GM12864 (cell line): ENCODE results near the gene WDR37.

Experiments used
- DNase-seq: peaks from one replicate; pipeline ENCODE4 v3.0.0-alpha.2; 2011; ENCODE audit warnings: low read depth
- H3K4me3 ChIP-seq: 2 replicates; pipeline ENCODE4 v1.5.1; 2011; ENCODE audit warnings: mild to moderate bottlenecking, low read depth, low read length, control low read depth
- TF ChIP-seq, protein P1 (sequence below): IDR thresholded peaks from 2 replicates; pipeline ENCODE4 v1.5.1; 2011; ENCODE audit warnings: low read depth, mild to moderate bottlenecking, moderate library complexity, low read length, control low read depth, inconsistent platforms; ENCODE audit errors: missing control alignments

WDR37 gene

DNA sequence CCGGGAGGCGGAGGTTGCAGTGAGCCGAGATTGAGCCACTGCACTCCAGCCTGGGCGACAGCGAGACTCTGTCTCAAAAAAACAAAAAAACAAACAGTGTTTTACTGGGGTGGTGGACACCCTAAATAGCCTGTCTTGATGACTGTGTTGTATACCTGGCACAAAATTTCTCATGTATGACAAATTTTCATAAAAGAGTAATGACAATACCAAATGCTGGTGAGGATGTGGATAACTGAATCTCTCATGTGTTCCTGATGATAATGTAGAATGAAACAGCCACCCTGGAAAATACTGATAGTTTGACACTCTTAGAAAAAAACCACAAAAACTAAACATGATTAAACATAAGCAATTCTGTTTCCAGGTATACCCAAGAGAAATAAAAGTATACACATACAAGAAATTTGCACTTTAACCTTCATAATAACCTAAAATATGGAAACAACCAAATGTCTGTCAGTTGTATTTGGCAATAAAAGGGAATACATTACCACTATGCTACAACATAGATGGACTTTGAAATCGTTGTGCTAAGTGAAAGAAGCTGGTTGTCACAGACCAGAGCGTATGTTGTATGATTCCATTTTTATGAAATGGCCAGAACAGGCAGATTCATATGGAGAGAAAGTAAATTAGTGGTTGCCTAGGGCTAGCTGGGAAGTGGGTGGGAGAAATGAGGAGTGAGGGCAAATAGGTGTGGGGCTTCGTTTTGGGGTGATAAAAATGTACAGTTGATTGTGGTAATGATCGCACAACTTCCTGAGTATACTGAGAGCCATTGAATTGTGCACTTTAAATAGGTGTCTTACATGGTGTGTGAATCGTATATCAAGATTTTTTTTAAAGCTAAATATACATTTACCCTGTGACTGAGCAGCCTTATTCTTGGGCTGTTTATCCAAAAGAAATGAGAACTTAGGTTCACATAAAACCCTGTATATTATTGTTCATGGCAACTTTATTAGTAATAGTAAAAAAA, 12.5 kb downstream of the WDR37 start:
- H3K4me3 ChIP-seq = no peak overlapping the region
- DNase-seq = no peak
- TF ChIP-seq, protein P1, sequence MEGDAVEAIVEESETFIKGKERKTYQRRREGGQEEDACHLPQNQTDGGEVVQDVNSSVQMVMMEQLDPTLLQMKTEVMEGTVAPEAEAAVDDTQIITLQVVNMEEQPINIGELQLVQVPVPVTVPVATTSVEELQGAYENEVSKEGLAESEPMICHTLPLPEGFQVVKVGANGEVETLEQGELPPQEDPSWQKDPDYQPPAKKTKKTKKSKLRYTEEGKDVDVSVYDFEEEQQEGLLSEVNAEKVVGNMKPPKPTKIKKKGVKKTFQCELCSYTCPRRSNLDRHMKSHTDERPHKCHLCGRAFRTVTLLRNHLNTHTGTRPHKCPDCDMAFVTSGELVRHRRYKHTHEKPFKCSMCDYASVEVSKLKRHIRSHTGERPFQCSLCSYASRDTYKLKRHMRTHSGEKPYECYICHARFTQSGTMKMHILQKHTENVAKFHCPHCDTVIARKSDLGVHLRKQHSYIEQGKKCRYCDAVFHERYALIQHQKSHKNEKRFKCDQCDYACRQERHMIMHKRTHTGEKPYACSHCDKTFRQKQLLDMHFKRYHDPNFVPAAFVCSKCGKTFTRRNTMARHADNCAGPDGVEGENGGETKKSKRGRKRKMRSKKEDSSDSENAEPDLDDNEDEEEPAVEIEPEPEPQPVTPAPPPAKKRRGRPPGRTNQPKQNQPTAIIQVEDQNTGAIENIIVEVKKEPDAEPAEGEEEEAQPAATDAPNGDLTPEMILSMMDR = no peak

DNA sequence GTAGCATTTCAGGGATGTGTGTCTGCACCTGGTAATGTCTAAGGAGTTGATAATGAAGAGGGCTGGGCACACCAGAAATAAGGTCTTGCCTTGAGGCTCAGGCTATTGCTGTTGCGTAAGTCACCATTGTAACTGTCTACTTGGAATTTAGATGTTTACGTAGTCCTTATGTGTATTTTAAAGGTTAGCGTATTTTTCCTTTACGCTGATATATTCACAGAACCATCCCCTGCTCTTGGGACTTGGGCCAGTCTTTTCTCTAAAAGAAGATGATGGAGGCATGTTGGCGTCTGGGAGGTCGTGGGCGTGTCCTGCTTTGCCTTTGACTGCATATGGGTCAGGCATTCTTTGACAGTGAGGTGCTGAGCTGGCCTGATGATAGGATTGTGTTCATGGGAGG, 14.7 kb downstream of the WDR37 start:
- no peak overlapping the region for H3K4me3 ChIP-seq
- no peak for DNase-seq
- TF ChIP-seq, protein P1 = no peak

DNA sequence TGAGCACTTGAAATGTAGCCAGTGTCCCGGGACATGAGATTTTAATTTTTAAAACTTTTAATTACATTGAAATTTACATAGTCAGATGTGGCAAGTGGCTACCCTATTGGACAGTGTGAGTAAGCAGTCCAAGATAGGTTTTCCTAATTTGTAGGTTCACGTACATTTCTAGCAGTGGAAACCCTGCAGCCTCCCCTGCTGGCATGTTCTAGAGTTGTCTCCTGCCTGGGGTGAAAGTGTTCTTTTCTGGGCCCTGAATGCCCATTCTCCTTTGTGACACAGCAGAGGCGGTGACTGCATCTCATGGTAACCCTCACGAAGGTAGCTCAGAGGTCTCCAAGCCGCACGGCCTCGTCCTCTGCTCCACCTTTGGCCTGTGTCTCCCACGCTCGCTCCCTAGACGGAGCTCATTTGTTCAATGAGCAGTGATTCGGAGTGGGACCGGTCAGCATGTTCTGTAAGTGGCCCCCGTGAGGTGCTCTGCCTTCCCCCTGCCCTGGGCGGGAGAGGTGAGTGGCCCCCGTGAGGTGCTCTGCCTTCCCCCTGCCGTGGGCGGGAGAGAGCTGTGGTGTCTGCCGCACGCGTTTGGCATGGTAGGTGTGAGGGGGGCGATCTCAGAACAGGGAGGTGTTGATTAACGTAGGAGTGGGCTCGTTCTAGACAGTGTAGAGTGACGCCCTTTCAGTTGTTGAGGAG, 18.0 kb downstream of the WDR37 start:
- DNase-seq = no peak
- no peak overlapping the region for H3K4me3 ChIP-seq
- TF ChIP-seq, protein P1 = peak; percentile 39

DNA sequence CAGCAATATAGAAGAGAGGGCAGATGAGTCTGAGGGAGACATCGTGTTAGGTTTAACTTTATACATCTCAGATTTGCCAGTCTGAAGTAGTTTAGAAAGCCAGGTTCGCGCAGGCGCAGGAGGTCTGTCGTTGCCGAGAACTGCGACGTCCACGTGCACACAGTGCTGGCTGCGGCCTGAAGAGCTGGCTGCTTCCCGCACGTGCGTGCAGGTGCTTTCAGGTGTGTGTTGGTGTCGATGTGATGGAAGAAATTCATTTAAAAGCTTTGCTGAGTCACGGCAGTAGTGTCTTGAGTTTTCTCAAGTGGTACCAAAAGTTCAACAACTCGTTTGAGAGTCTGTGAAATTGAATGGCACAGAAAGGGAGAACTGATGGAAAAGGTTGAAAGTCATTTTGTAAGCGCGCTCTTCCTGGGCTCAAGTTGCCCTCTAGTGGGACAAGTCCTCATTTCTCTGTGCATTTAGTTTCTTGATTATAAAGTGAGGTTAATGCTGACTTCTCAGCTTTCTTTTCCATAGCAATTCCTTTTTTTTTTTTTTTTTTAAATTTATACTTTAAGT, 18.6 kb downstream of the WDR37 start:
- TF ChIP-seq, protein P1 = peak; percentile 38
- no peak for DNase-seq
- H3K4me3 ChIP-seq = no peak overlapping the region

DNA sequence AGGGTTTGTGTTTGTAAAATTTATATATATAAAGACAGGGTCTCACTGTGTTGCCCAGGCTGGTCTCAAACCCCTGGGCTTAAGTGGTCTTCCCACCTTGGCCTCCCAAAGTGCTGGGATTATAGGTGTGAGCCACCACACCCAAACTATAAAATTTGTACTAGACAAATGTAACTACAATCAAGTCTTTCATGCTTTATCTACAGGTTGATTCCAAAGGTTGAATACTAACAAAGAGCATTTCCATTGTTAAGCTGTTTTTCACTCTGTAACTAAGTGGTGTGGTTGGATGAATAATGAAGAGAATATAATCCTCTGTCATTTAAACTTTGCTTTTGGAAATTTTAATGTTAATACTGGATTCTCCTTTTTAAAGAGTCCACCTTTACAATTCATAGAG, 22.5 kb downstream of the WDR37 start:
- no peak overlapping the region for H3K4me3 ChIP-seq
- DNase-seq = no peak
- TF ChIP-seq, protein P1 = no peak

DNA sequence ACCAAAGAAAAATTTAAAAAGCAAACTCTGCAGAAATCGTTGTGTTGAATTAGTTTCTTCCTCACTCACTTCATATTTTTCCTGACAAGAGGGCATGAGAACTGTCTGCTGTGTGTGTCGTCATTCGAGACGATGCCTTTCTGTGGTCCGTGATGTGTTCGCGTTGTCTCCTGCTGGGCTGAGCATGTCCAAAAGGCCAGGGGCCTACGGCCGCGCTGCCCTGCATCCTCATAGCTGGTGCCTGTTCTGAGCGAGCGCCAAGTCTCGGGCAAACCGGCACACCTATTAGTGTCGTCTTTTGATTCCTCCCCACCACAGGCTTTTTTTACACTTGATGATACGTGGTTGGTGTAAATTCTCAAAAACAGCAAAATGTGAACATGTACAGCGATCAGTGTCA, 27.4 kb downstream of the WDR37 start:
- H3K4me3 ChIP-seq = no peak overlapping the region
- DNase-seq = no peak
- TF ChIP-seq, protein P1 = no peak
